ENCODE data around the gene BAZ1B. TPM values are rescaled to one million over a fixed set of nuclear protein-coding genes. Genes with fewer than 3 reads are reported as not detected.

The BAZ1B gene
- total and polyA plus RNA-seq, 2 donors from 2014 or later, result 10.4 to 52.0 TPM

DNA sequence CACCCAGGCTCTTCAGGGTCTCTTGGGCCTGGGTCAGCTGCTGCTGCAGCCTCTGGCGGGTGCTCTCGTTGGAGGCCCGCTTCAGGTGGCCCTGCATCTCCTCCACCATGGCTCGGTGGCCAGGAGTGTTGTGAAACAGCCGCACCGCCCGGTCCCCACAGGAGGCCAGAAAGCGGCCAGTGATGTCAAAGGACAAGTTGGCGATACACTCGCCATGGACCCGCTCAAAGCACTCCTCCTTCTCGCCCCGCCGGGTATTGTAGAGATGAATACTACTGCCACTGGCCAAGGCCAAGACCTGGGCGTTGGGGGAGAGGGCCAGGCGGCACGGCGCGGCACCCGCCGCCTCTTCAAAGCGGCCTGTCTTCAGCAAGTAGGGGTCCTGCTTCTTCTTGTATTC lies 48.4 kb upstream of the BAZ1B start:
- intact Hi-C loops (cut with DNase I), result no loop called here
- Histone ChIP-seq H3K4me1 (ENCODE audit: control insufficient read depth in 2 of 3, insufficient read depth in 2 of 3, low read depth in 1 of 3, low read length in 3 of 3) (no peaks in the 10 kb centered on the region), H3K27ac (ENCODE audit: low read depth in 2 of 2, low read length in 2 of 2) (no peak overlapping the region), H3K9me3 (ENCODE audit: control insufficient read depth in 2 of 3, insufficient read depth in 1 of 3, low read length in 3 of 3) (no peaks in the 10 kb centered on the region), H3K27me3 (ENCODE audit: control insufficient read depth, insufficient read depth, low read length) (no peaks in the 10 kb centered on the region), H3K36me3 (ENCODE audit: control insufficient read depth in 2 of 3, insufficient read depth in 3 of 3, low read length in 3 of 3) (peaks cover 11 to 40% (median 32%) of the 10 kb centered on the region in 3 donors), H3K4me3 (ENCODE audit: low read length in 3 of 3) (no peak overlapping the region), H3K9ac (ENCODE audit: low read length in 3 of 3) (no peak overlapping the region)
- TF ChIP-seq, protein P1, sequence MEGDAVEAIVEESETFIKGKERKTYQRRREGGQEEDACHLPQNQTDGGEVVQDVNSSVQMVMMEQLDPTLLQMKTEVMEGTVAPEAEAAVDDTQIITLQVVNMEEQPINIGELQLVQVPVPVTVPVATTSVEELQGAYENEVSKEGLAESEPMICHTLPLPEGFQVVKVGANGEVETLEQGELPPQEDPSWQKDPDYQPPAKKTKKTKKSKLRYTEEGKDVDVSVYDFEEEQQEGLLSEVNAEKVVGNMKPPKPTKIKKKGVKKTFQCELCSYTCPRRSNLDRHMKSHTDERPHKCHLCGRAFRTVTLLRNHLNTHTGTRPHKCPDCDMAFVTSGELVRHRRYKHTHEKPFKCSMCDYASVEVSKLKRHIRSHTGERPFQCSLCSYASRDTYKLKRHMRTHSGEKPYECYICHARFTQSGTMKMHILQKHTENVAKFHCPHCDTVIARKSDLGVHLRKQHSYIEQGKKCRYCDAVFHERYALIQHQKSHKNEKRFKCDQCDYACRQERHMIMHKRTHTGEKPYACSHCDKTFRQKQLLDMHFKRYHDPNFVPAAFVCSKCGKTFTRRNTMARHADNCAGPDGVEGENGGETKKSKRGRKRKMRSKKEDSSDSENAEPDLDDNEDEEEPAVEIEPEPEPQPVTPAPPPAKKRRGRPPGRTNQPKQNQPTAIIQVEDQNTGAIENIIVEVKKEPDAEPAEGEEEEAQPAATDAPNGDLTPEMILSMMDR (IDR thresholded peaks at IDR 0.05; ENCODE audit: borderline replicate concordance, extremely low read depth, insufficient read depth), result no peak
- no peak for DNase-seq
- no peak for FAIRE-seq

DNA sequence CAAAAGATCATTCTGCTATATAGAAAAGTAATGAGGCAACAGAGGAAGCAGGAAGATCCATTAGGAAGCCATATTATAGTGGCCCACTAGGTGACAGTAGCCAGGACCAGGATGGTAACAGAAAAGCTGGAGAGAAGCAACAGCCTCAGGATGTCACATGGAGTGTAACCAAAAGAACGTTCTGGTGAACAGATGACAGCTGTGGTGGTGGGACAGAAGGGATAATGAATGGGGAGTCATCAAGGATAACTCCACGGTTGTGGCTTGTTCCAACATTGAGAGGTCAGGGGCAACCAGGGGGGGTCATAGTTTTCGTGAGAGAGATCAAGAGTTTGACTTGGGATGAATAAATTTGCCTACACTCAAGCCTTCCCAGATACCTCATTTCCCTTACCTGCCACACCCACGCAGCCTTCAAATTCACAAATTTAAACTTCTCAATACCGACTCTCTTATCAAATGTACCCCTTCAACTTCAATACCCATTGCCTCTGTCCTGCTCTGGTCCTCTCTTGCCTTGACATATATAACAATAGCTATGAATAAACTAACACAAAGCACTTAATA lies 47.0 kb upstream of the BAZ1B start:
- no peak overlapping the region for H3K4me3 ChIP-seq (ENCODE audit: low read length in 3 of 3)
- H3K36me3 ChIP-seq (ENCODE audit: control insufficient read depth in 2 of 3, insufficient read depth in 3 of 3, low read length in 3 of 3), result peaks cover 9 to 33% (median 28%) of the 10 kb centered on the region in 3 donors
- no peaks in the 10 kb centered on the region for H3K9me3 ChIP-seq (ENCODE audit: control insufficient read depth in 2 of 3, insufficient read depth in 1 of 3, low read length in 3 of 3)
- no peak overlapping the region for H3K9ac ChIP-seq (ENCODE audit: low read length in 3 of 3)
- no peaks in the 10 kb centered on the region for H3K4me1 ChIP-seq (ENCODE audit: control insufficient read depth in 2 of 3, insufficient read depth in 2 of 3, low read depth in 1 of 3, low read length in 3 of 3)
- no peak for DNase-seq
- TF ChIP-seq, protein P1 (IDR thresholded peaks at IDR 0.05; ENCODE audit: borderline replicate concordance, extremely low read depth, insufficient read depth), result no peak
- H3K27me3 ChIP-seq (ENCODE audit: control insufficient read depth, insufficient read depth, low read length), result no peaks in the 10 kb centered on the region
- FAIRE-seq, result no peak
- intact Hi-C loops (cut with DNase I), result no loop called here
- no peak overlapping the region for H3K27ac ChIP-seq (ENCODE audit: low read depth in 2 of 2, low read length in 2 of 2)

DNA sequence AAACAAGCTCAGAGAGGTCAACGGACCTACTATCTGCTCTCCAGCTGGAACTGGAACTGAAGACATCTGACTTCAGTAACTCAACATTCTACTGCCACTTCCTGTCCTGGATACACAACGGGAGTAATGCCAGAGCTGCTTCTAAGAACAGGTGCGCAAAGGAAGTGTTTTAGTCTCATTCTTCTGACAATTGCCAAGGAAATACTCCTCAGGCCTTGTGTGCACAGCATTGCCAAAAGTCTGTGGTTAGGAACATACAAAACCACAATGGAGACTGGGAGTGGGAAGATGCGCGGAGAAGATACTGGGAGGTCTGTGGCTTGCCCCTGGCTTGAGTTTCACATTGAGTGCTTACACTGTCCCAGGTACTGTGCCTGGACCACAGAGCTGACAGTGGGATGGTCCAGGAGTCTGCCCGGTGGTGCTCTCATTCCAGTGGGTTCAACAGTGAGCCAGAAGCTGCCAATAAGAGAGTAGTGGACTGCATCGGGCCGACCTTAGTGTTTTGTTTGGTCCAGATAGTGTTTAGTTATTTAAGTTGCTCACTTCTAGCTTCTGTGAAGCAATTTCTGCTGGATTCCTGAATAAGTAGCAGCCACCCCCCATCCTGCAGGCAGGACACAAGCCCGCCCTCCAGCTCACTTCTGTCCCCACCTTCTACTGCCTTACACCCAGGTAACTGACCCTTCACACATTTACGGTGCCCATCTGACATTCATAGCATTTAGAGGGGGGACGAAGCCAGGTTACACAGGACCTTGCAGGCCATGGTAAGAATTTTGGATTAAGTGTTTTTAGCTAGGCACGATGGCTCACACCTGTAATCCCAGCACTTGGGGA lies 46.0 kb upstream of the BAZ1B start:
- DNase-seq (no peak), FAIRE-seq (no peak)
- H3K27ac ChIP-seq (ENCODE audit: low read depth in 2 of 2, low read length in 2 of 2), result no peak overlapping the region

More for the DNA sequence above, 46.0 kb upstream of the BAZ1B start:
- intact Hi-C loops (cut with DNase I), result no loop called here
- H3K9ac ChIP-seq (ENCODE audit: low read length in 3 of 3), result no peak overlapping the region
- H3K4me1 ChIP-seq (ENCODE audit: control insufficient read depth in 2 of 3, insufficient read depth in 2 of 3, low read depth in 1 of 3, low read length in 3 of 3), result no peaks in the 10 kb centered on the region
- peaks cover 9 to 22% (median 18%) of the 10 kb centered on the region in 3 donors for H3K36me3 ChIP-seq (ENCODE audit: control insufficient read depth in 2 of 3, insufficient read depth in 3 of 3, low read length in 3 of 3)
- H3K27me3 ChIP-seq (ENCODE audit: control insufficient read depth, insufficient read depth, low read length), result no peaks in the 10 kb centered on the region
- no peak overlapping the region for H3K4me3 ChIP-seq (ENCODE audit: low read length in 3 of 3)
- no peaks in the 10 kb centered on the region for H3K9me3 ChIP-seq (ENCODE audit: control insufficient read depth in 2 of 3, insufficient read depth in 1 of 3, low read length in 3 of 3)
- TF ChIP-seq, protein P1 (IDR thresholded peaks at IDR 0.05; ENCODE audit: borderline replicate concordance, extremely low read depth, insufficient read depth), result no peak

Measured in kidney (tissue), 14 donors.